HepG2 (cell line): ENCODE data around the gene GLIS2. TPM values are rescaled to one million over a fixed set of nuclear protein-coding genes. Genes with fewer than 3 reads are reported as not detected.

Experiments used
- FOXP1 ChIP-seq, 2 experiments: fragments of 450-650 bp in 1 of 2; IDR thresholded peaks; 2 replicates each; pipeline ENCODE4 v1.6.1; 2017 to 2018; ENCODE audit warnings: antibody characterized with exemption in 1 of 2
- GZF1 ChIP-seq: sonication (generic); formaldehyde crosslinking; IDR thresholded peaks from 2 replicates; pipeline ENCODE4 v1.5.1; 2020; ENCODE audit warnings: mild to moderate bottlenecking, missing genetic modification reagents
- JUND ChIP-seq: sonication (generic); formaldehyde crosslinking; IDR thresholded peaks from 2 replicates; pipeline ENCODE4 v1.8.0; 2022; ENCODE audit warnings: mild to moderate bottlenecking, missing genetic modification reagents
- KAT7 ChIP-seq: IDR thresholded peaks from 2 replicates; pipeline ENCODE4 v1.6.1; 2018; ENCODE audit warnings: borderline replicate concordance, missing compliant biosample characterization
- RELA ChIP-seq: sonication (generic); formaldehyde crosslinking; IDR thresholded peaks from 2 replicates; pipeline ENCODE4 v1.4.0; 2020; ENCODE audit warnings: missing genetic modification reagents
- SOX13 ChIP-seq, 3 experiments: fragments of 450-650 bp in 1 of 3; sonication (generic) in 1 of 3; formaldehyde crosslinking in 1 of 3; IDR thresholded peaks in 2 of 3; conservative IDR thresholded peaks in 1 of 3; 2 replicates each; pipeline versions ENCODE4 v1.5.0 to v1.6.1; 2016 to 2020; ENCODE audit warnings: antibody characterized with exemption in 1 of 3, mild to moderate bottlenecking in 1 of 3, missing compliant biosample characterization in 1 of 3, missing genetic modification reagents in 1 of 3, moderate library complexity in 1 of 3
- SP5 ChIP-seq: IDR thresholded peaks from 2 replicates; pipeline ENCODE4 v1.6.1; 2016; ENCODE audit warnings: low read depth, borderline replicate concordance
- SRY ChIP-seq: sonication (generic); formaldehyde crosslinking; IDR thresholded peaks from 2 replicates; pipeline ENCODE4 v1.8.0; 2022; ENCODE audit warnings: mild to moderate bottlenecking, missing genetic modification reagents
- TBX2 ChIP-seq: sonication (generic); formaldehyde crosslinking; IDR thresholded peaks from 2 replicates; pipeline ENCODE4 v1.5.0; 2020; ENCODE audit warnings: missing genetic modification reagents, mild to moderate bottlenecking, borderline replicate concordance
- ZC3H4 ChIP-seq: sonication (generic); formaldehyde crosslinking; IDR thresholded peaks from 2 replicates; pipeline ENCODE4 v1.4.0; 2020; ENCODE audit warnings: missing genetic modification reagents, borderline replicate concordance
- ZNF12 ChIP-seq: sonication (generic); formaldehyde crosslinking; IDR thresholded peaks from 2 replicates; pipeline ENCODE4 v1.5.0; 2020; ENCODE audit warnings: missing genetic modification reagents
- ZNF430 ChIP-seq: sonication (generic); formaldehyde crosslinking; IDR thresholded peaks from 2 replicates; pipeline ENCODE4 v1.9.0; 2021; ENCODE audit warnings: mild to moderate bottlenecking, missing genetic modification reagents
- polyA plus RNA-seq, 8 experiments: library from polyadenylated mRNA; depleted of rRNA in 3 of 8; stranded (reverse) in 7 of 8; unstranded in 1 of 8; fragments of >200 nt; fragmentation: Illumina TruSeq in 4 of 8; extraction: Trizol in 4 of 8; gene quantifications; 2 replicates each; pipeline versions ENCODE4 v1.2.1 to v1.2.3, GENCODE V29; 2011 to 2016; ENCODE audit warnings: low read depth in 4 of 8, missing spikeins in 1 of 8, mixed read lengths in 1 of 8; ENCODE audit not compliant: insufficient read depth in 1 of 8
- total RNA-seq, 5 experiments: library from RNA; depleted of rRNA; stranded (reverse); fragments of >200 nt; fragmentation: Illumina TruSeq; extraction: Trizol; gene quantifications; 2 replicates each; pipeline ENCODE4 v1.2.3, GENCODE V29; 2016; ENCODE audit warnings: low read depth in 1 of 5
- TF ChIP-seq, protein P1 (sequence below): sonication (generic); formaldehyde crosslinking; IDR thresholded peaks from 2 replicates; pipeline ENCODE4 v1.5.1; 2020; ENCODE audit warnings: missing genetic modification reagents, mild to moderate bottlenecking, borderline replicate concordance
- TF ChIP-seq, protein P2 (sequence below): sonication (generic); formaldehyde crosslinking; IDR thresholded peaks from 2 replicates; pipeline ENCODE4 v1.8.0; 2022; ENCODE audit warnings: mild to moderate bottlenecking, missing genetic modification reagents
- TF ChIP-seq, protein P3 (sequence below): sonication (generic); formaldehyde crosslinking; IDR thresholded peaks from 2 replicates; pipeline ENCODE4 v1.8.0; 2022; ENCODE audit warnings: missing genetic modification reagents, mild to moderate bottlenecking, borderline replicate concordance
- TF ChIP-seq, protein P4 (sequence below), 2 experiments: sonication (generic) in 1 of 2; formaldehyde crosslinking in 1 of 2; IDR thresholded peaks; 2 replicates each; pipeline versions ENCODE4 v1.5.1 to v1.6.1; 2011 to 2020; ENCODE audit warnings: borderline replicate concordance in 1 of 2, low read depth in 1 of 2, low read length in 1 of 2, mild to moderate bottlenecking in 1 of 2, missing genetic modification reagents in 1 of 2, moderate library complexity in 1 of 2
- TF ChIP-seq, protein P5 (sequence below): sonication (generic); formaldehyde crosslinking; IDR thresholded peaks from 2 replicates; pipeline ENCODE4 v1.4.0; 2020; ENCODE audit warnings: mild to moderate bottlenecking, low read depth, missing genetic modification reagents

Gene GLIS2
- total and polyA plus RNA-seq, 2 of the 13 experiments (the other 11 are each of a cell fraction or from before 2014, with no cell fraction given): 0.28 to 0.29 TPM

DNA sequence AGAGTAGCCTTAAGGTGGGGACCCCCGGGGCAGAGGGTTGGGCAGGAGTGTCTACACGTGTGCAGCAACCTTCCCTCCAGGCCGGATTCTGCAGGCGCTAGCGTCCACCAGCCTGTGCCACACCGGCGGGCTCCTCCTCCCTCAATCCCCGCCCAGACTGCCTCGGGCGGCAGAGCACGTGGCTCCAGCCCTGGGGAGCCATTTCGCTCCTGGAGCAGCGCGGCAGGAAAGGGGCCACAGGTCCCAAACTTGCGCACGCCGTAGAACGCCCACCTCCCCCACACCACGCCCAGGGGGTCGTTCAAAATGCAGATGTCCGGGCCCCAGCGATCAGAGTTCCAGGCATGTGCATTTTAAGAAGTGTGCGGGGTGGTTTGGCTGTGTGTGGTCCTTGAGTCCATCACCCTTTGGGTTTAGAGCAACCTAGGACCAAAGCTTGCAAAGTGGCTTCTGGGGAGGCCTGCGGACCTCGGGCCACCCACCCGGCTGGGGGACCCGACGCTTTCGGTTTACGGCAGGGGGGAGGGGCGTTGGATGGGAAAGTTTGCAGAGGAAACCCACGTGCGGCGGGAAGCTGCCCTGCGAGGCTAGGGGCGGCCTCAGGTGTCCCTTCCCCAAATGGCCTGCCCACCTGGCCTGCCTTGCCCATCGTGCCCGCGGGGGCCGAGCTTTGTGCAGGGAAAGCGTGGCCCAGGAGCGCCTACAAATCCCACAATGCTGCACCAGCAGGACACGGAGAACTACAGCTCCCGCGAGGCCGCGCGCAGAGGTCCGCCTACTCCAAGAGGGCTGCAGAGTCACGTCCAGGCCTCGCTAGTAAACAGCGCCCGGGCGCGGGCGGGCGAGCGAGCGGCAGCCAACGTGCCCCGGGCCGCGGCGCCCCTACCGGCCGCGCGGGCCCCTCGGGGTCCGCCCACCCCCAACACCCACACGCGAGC, 44.4 kb upstream of the GLIS2 start (continued):
- TF ChIP-seq, protein P1, sequence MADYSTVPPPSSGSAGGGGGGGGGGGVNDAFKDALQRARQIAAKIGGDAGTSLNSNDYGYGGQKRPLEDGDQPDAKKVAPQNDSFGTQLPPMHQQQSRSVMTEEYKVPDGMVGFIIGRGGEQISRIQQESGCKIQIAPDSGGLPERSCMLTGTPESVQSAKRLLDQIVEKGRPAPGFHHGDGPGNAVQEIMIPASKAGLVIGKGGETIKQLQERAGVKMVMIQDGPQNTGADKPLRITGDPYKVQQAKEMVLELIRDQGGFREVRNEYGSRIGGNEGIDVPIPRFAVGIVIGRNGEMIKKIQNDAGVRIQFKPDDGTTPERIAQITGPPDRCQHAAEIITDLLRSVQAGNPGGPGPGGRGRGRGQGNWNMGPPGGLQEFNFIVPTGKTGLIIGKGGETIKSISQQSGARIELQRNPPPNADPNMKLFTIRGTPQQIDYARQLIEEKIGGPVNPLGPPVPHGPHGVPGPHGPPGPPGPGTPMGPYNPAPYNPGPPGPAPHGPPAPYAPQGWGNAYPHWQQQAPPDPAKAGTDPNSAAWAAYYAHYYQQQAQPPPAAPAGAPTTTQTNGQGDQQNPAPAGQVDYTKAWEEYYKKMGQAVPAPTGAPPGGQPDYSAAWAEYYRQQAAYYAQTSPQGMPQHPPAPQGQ (CRISPR knock-in tag): no peak
- TF ChIP-seq, protein P2, sequence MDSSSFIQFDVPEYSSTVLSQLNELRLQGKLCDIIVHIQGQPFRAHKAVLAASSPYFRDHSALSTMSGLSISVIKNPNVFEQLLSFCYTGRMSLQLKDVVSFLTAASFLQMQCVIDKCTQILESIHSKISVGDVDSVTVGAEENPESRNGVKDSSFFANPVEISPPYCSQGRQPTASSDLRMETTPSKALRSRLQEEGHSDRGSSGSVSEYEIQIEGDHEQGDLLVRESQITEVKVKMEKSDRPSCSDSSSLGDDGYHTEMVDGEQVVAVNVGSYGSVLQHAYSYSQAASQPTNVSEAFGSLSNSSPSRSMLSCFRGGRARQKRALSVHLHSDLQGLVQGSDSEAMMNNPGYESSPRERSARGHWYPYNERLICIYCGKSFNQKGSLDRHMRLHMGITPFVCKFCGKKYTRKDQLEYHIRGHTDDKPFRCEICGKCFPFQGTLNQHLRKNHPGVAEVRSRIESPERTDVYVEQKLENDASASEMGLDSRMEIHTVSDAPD (CRISPR knock-in tag): peak; percentile 89
- no peak for TF ChIP-seq FOXP1 (IDR thresholded peaks at IDR 0.05)
- TF ChIP-seq FOXP1 (CRISPR knock-in tag; IDR thresholded peaks at IDR 0.05): peak; percentile 23; the same call in 1 of the 2 replicates
- TF ChIP-seq, protein P3, sequence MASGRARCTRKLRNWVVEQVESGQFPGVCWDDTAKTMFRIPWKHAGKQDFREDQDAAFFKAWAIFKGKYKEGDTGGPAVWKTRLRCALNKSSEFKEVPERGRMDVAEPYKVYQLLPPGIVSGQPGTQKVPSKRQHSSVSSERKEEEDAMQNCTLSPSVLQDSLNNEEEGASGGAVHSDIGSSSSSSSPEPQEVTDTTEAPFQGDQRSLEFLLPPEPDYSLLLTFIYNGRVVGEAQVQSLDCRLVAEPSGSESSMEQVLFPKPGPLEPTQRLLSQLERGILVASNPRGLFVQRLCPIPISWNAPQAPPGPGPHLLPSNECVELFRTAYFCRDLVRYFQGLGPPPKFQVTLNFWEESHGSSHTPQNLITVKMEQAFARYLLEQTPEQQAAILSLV (CRISPR knock-in tag): peak; percentile 66; the same call in 1 of the 2 replicates
- peak; percentile 73 for TF ChIP-seq ZNF430 (CRISPR knock-in tag)
- 0 out of 2 replicates have a peak, but pooled peaks have one; percentile 36 for TF ChIP-seq RELA (CRISPR knock-in tag)
- TF ChIP-seq ZC3H4 (CRISPR knock-in tag): peak; percentile 47; the same call in 1 of the 2 replicates
- TF ChIP-seq ZNF12: peak; percentile 16; the same call in 1 of the 2 replicates
- TF ChIP-seq, protein P4, sequence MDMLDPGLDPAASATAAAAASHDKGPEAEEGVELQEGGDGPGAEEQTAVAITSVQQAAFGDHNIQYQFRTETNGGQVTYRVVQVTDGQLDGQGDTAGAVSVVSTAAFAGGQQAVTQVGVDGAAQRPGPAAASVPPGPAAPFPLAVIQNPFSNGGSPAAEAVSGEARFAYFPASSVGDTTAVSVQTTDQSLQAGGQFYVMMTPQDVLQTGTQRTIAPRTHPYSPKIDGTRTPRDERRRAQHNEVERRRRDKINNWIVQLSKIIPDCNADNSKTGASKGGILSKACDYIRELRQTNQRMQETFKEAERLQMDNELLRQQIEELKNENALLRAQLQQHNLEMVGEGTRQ (IDR thresholded peaks at IDR 0.05; ENCODE audit: low read depth, low read length): peak; percentile 19; the same call in 1 of the 2 replicates
- TF ChIP-seq, protein P4 (CRISPR knock-in tag; IDR thresholded peaks at IDR 0.05; ENCODE audit: borderline replicate concordance): peak; percentile 72; the same call in 1 of the 2 replicates
- peak; percentile 54; the same call in 1 of the 2 replicates for TF ChIP-seq SRY (CRISPR knock-in tag)
- peak; percentile 66; the same call in 1 of the 2 replicates for TF ChIP-seq JUND
- TF ChIP-seq, protein P5, sequence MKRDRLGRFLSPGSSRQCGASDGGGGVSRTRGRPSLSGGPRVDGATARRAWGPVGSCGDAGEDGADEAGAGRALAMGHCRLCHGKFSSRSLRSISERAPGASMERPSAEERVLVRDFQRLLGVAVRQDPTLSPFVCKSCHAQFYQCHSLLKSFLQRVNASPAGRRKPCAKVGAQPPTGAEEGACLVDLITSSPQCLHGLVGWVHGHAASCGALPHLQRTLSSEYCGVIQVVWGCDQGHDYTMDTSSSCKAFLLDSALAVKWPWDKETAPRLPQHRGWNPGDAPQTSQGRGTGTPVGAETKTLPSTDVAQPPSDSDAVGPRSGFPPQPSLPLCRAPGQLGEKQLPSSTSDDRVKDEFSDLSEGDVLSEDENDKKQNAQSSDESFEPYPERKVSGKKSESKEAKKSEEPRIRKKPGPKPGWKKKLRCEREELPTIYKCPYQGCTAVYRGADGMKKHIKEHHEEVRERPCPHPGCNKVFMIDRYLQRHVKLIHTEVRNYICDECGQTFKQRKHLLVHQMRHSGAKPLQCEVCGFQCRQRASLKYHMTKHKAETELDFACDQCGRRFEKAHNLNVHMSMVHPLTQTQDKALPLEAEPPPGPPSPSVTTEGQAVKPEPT (CRISPR knock-in tag): peak; percentile 76
- TF ChIP-seq TBX2 (CRISPR knock-in tag): peak; percentile 76; the same call in 1 of the 2 replicates
- peak; percentile 75; the same call in 1 of the 2 replicates for TF ChIP-seq KAT7
- peak; percentile 43 for TF ChIP-seq SP5 (CRISPR knock-in tag)
- peak; percentile 81; the same call in 1 of the 2 replicates for TF ChIP-seq GZF1 (CRISPR knock-in tag)
- no peak for TF ChIP-seq SOX13 (IDR thresholded peaks at IDR 0.05)
- TF ChIP-seq SOX13 (CRISPR knock-in tag; conservative IDR thresholded peaks at IDR 0.05 in 1 of 2, IDR thresholded peaks at IDR 0.05 in 1 of 2): peak in 1 of 2 experiments; percentile 41; a peak in 1 of 4 replicates
